Measurements from ENCODE around the gene TMEM88. TPM values are rescaled to one million over a fixed set of nuclear protein-coding genes. Genes with fewer than 3 reads are reported as not detected.

TMEM88 gene
- total and polyA plus RNA-seq, 2 of the 13 experiments (the other 11 are each of a cell fraction or from before 2014, with no cell fraction given) = 0.31 to 0.66 TPM

DNA sequence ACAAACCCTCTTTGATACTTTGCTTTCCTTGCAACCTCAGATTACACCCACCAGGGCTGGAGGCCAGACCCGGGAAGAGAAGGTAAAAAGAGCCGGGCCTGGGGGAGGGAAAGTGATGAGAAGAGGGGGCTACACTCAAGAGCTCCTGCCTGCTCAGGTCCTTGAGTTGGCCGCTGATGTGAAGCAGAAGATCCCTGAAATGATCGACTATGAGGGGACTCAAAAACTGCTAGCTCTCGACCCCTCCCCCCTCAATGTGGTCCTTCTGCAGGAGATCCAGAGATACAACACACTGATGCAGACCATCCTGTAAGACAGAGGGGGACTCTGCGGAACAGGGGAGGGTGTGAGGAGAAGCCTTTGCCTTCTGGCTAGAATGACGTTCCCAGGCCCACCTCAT is 23.6 kb upstream of the TMEM88 start (continued):
- TF ChIP-seq, protein P1, sequence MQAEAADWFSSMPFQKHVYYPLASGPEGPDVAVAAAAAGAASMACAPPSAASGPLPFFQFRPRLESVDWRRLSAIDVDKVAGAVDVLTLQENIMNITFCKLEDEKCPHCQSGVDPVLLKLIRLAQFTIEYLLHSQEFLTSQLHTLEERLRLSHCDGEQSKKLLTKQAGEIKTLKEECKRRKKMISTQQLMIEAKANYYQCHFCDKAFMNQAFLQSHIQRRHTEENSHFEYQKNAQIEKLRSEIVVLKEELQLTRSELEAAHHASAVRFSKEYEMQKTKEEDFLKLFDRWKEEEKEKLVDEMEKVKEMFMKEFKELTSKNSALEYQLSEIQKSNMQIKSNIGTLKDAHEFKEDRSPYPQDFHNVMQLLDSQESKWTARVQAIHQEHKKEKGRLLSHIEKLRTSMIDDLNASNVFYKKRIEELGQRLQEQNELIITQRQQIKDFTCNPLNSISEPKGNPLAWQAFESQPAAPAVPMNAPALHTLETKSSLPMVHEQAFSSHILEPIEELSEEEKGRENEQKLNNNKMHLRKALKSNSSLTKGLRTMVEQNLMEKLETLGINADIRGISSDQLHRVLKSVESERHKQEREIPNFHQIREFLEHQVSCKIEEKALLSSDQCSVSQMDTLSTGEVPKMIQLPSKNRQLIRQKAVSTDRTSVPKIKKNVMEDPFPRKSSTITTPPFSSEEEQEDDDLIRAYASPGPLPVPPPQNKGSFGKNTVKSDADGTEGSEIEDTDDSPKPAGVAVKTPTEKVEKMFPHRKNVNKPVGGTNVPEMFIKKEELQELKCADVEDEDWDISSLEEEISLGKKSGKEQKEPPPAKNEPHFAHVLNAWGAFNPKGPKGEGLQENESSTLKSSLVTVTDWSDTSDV (CRISPR knock-in tag; IDR thresholded peaks at IDR 0.05) = no peak
- TF ChIP-seq MAX (IDR thresholded peaks at IDR 0.05) = no peak
- TF ChIP-seq, protein P2, sequence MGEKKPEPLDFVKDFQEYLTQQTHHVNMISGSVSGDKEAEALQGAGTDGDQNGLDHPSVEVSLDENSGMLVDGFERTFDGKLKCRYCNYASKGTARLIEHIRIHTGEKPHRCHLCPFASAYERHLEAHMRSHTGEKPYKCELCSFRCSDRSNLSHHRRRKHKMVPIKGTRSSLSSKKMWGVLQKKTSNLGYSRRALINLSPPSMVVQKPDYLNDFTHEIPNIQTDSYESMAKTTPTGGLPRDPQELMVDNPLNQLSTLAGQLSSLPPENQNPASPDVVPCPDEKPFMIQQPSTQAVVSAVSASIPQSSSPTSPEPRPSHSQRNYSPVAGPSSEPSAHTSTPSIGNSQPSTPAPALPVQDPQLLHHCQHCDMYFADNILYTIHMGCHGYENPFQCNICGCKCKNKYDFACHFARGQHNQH (CRISPR knock-in tag; IDR thresholded peaks at IDR 0.05) = no peak

DNA sequence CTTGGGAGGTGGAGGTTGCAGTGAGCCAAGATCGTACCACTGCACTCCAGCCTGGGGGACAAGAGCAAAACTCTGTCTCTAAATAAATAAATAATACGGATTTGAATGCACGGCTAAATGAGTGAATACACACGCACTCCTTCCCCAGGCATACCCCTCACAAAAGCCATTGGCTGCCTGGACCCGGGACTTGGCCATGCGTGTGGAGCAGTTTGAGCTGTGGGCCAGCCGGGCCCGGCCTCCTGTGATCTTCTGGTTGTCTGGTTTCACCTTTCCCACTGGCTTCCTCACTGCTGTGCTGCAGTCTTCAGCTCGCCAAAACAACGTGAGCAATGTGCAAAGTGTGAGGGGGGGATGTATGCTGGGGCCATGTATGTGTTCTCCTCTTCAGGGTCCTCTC is 22.4 kb upstream of the TMEM88 start:
- Histone ChIP-seq H3K4me2 (ENCODE audit: low read depth, low read length) (peak overlapping the region; percentile 84; the same call in 1 of the 2 replicates), H3K79me2 (ENCODE audit: insufficient read depth, low read length) (peaks cover 2% of the 10 kb centered on the region), H4K20me1 (ENCODE audit: insufficient read depth, low read length) (no peaks in the 10 kb centered on the region), H3K27ac (ENCODE audit: extremely low read length, insufficient read depth, low read length) (no peak overlapping the region), H3K9me3 (ENCODE audit: low read length) (no peaks in the 10 kb centered on the region), H3K36me3 (replicated peaks in 1 of 2; ENCODE audit: control insufficient read depth in 1 of 2, insufficient read depth in 2 of 2, low read length in 2 of 2) (no peaks in the 10 kb centered on the region), H3K4me3 (replicated peaks in 1 of 3; ENCODE audit: insufficient read depth in 1 of 3, low read depth in 2 of 3, low read length in 3 of 3) (peak overlapping the region in 1 of 3 experiments; percentile 38; a peak in 1 of 6 replicates), H3K9ac (ENCODE audit: insufficient read depth, low read depth, low read length) (0 out of 2 replicates have a peak overlapping the region, but pooled peaks have one; percentile 7), H3K27me3 (ENCODE audit: control insufficient read depth in 1 of 2, insufficient read depth in 2 of 2, low read length in 2 of 2) (peaks cover 6 to 31% of the 10 kb centered on the region in 2 experiments; a peak in 4 of 5 replicates), H3K4me1 (ENCODE audit: insufficient read depth, low read length) (peaks cover 36% of the 10 kb centered on the region), H2AFZ (ENCODE audit: low read length) (no peak overlapping the region)
- no TSS peak for BruUV-seq (replicated peaks)
- FAIRE-seq (no peak), DNase-seq (ENCODE audit: low spot score) (no peak), ATAC-seq (no peak)
- in situ Hi-C loops (cut with HindIII; ENCODE audit: extremely low pct_ligation_motif_present, low pct_unique_long_range_greater_than_20kb) (no loop called here), intact Hi-C loops (cut with micrococcal nuclease; ENCODE audit: unreplicated experiment) (loop anchor here (5.0 kb wide), 1 partner anchor 85 kb away; no protein-coding TSS in a partner anchor)
- ChIA-PET POLR2A (interaction anchor here (1.4 to 8.2 kb wide), 4 partner anchors 11 to 84 kb away, joined by 4 to 159 read pairs (median 54); partner anchors contain the start of genes CYB5D1, NAA38, RNF227 and TMEM88), CTCF (ENCODE audit: low intra/inter-chr PET ratio, low total read pairs) (no interaction called here)
- 10% methylated on average over 10 of the region's 10 CpGs for WGBS (ENCODE audit: low lambda C conversion rate)
- TF ChIP-seq PRDM10 (CRISPR knock-in tag; IDR thresholded peaks at IDR 0.05; ENCODE audit: low read depth) = peak; percentile 87
- 0 out of 4 replicates have a peak, but pooled peaks of 1 of the 2 experiments have one; percentile 19 for TF ChIP-seq HMGXB4 (CRISPR knock-in tag; IDR thresholded peaks at IDR 0.05; ENCODE audit: borderline replicate concordance in 1 of 2, low read depth in 1 of 2)
- TF ChIP-seq SALL2 (CRISPR knock-in tag; IDR thresholded peaks at IDR 0.05) = no peak
- TF ChIP-seq AGO1 (IDR thresholded peaks at IDR 0.05; ENCODE audit: low read depth, low read length, poor library complexity, severe bottlenecking) = peak; percentile 23
- TF ChIP-seq HDAC6 (IDR thresholded peaks at IDR 0.05; ENCODE audit: low read depth, low read length) = no peak

All from HepG2 (cell line).